Measurements from ENCODE around the gene ACO2. TPM values are rescaled to one million over a fixed set of nuclear protein-coding genes. Genes with fewer than 3 reads are reported as not detected.

ACO2 gene
- total RNA-seq, 1 experiment from 2014 or later = 71.5 TPM

GRCh38 chr22:41561788-41562187, 92.9 kb downstream of the ACO2 start:
- in situ Hi-C loops (cut with HindIII; ENCODE audit: low pct_unique_long_range_greater_than_20kb, low sequenced_read_pairs) (no loop called here), intact Hi-C loops (cut with micrococcal nuclease; ENCODE audit: unreplicated experiment) (no loop called here)
- TF ChIP-seq CTCF (IDR thresholded peaks at IDR 0.05) (no peak), POLR2AphosphoS5 (IDR thresholded peaks at IDR 0.05; ENCODE audit: low read depth, low read length) (no peak), SIN3A (IDR thresholded peaks at IDR 0.05; ENCODE audit: borderline replicate concordance, insufficient read depth, low read depth, low read length) (no peak), TCF7L2 (IDR thresholded peaks at IDR 0.05; ENCODE audit: low read depth, low read length) (no peak)
- TF ChIP-seq, protein P1, sequence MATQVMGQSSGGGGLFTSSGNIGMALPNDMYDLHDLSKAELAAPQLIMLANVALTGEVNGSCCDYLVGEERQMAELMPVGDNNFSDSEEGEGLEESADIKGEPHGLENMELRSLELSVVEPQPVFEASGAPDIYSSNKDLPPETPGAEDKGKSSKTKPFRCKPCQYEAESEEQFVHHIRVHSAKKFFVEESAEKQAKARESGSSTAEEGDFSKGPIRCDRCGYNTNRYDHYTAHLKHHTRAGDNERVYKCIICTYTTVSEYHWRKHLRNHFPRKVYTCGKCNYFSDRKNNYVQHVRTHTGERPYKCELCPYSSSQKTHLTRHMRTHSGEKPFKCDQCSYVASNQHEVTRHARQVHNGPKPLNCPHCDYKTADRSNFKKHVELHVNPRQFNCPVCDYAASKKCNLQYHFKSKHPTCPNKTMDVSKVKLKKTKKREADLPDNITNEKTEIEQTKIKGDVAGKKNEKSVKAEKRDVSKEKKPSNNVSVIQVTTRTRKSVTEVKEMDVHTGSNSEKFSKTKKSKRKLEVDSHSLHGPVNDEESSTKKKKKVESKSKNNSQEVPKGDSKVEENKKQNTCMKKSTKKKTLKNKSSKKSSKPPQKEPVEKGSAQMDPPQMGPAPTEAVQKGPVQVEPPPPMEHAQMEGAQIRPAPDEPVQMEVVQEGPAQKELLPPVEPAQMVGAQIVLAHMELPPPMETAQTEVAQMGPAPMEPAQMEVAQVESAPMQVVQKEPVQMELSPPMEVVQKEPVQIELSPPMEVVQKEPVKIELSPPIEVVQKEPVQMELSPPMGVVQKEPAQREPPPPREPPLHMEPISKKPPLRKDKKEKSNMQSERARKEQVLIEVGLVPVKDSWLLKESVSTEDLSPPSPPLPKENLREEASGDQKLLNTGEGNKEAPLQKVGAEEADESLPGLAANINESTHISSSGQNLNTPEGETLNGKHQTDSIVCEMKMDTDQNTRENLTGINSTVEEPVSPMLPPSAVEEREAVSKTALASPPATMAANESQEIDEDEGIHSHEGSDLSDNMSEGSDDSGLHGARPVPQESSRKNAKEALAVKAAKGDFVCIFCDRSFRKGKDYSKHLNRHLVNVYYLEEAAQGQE (IDR thresholded peaks at IDR 0.05; ENCODE audit: insufficient read depth in 1 of 2, low read depth in 2 of 2, low read length in 1 of 2) = no peak
- ChIA-PET POLR2A (no interaction called here), CTCF (no interaction called here)
- DNase-seq (ENCODE audit: low read depth, low spot score) = no peak
- peak overlapping the region; percentile 70; the same call in 1 of the 2 replicates for H3K27ac ChIP-seq (ENCODE audit: low read length)
- no peaks in the 10 kb centered on the region for H3K27me3 ChIP-seq (ENCODE audit: control insufficient read depth, insufficient read depth, low read length)
- H3K4me3 ChIP-seq (ENCODE audit: low read depth in 2 of 2, low read length in 2 of 2) = no peak overlapping the region
- peaks cover 51% of the 10 kb centered on the region for H3K4me1 ChIP-seq (ENCODE audit: control insufficient read depth, insufficient read depth, low read length)
- no peaks in the 10 kb centered on the region for H3K36me3 ChIP-seq (ENCODE audit: control insufficient read depth, insufficient read depth, low read length)
- no TSS peak for BruUV-seq (replicated peaks)
- 0 out of 2 replicates have a peak, but pooled peaks have one; percentile 3 for ATAC-seq
- H3K9me3 ChIP-seq (ENCODE audit: control insufficient read depth, insufficient read depth, low read depth, low read length) = no peaks in the 10 kb centered on the region

DNA sequence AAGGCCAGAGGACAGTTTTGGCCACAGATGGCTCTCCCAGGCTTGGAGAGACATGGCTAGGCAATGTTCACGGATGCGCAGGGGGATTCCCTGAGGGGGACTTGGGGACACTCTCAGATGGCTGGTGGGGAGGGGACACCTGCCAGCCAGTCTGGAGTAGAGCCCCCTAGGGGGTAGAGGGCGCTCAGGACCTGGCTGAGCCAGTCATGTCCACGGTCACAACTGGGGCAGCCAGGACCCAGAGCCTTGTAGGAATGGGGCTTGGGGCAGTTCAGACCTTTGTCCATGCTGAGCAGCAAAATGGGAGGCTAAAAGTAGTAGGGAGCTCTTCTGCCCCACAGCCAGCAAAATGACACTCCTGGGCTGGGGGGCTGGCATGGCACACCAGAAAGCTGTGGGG, 93.5 kb downstream of the ACO2 start:
- POLR2A ChIA-PET = no interaction called here
- Histone ChIP-seq H3K4me1 (ENCODE audit: control insufficient read depth, insufficient read depth, low read length) (peaks cover 58% of the 10 kb centered on the region), H3K27me3 (ENCODE audit: control insufficient read depth, insufficient read depth, low read length) (no peaks in the 10 kb centered on the region), H3K4me3 (ENCODE audit: low read depth in 2 of 2, low read length in 2 of 2) (no peak overlapping the region), H3K36me3 (ENCODE audit: control insufficient read depth, insufficient read depth, low read length) (no peaks in the 10 kb centered on the region), H3K27ac (ENCODE audit: low read length) (peak overlapping the region; percentile 70), H3K9me3 (ENCODE audit: control insufficient read depth, insufficient read depth, low read depth, low read length) (no peaks in the 10 kb centered on the region)
- intact Hi-C loops (cut with micrococcal nuclease; ENCODE audit: unreplicated experiment) = no loop called here
- TF ChIP-seq SIN3A (IDR thresholded peaks at IDR 0.05; ENCODE audit: borderline replicate concordance, insufficient read depth, low read depth, low read length) = no peak
- no peak for TF ChIP-seq CTCF (IDR thresholded peaks at IDR 0.05)
- no peak for TF ChIP-seq TCF7L2 (IDR thresholded peaks at IDR 0.05; ENCODE audit: low read depth, low read length)
- TF ChIP-seq POLR2AphosphoS5 (IDR thresholded peaks at IDR 0.05; ENCODE audit: low read depth, low read length) = no peak
- TF ChIP-seq, protein P1 (IDR thresholded peaks at IDR 0.05; ENCODE audit: insufficient read depth in 1 of 2, low read depth in 2 of 2, low read length in 1 of 2) = no peak
- no TSS peak for BruUV-seq (replicated peaks)
- in situ Hi-C loops (cut with HindIII; ENCODE audit: low pct_unique_long_range_greater_than_20kb, low sequenced_read_pairs) = no loop called here
- DNase-seq (ENCODE audit: low read depth, low spot score) (no peak), ATAC-seq (no peak)
- CTCF ChIA-PET = interaction anchor here (0.6 kb wide), 1 partner anchor 242 kb away, joined by 3 read pairs; no protein-coding TSS in a partner anchor
